GM18520 (cell line): ENCODE results near the gene KCNN3.
"Not testable (repeated sequence)": the region's sequence is repeated elsewhere in the genome, so short reads cannot be mapped to it uniquely, and the experiment has no call there.

ENCODE experiments used
- ATAC-seq: cut with Tn5 transposase; IDR thresholded peaks from one replicate; pipeline ENCODE4 v1.9.1; 2021; ENCODE audit not compliant: unreplicated experiment

KCNN3 gene

DNA sequence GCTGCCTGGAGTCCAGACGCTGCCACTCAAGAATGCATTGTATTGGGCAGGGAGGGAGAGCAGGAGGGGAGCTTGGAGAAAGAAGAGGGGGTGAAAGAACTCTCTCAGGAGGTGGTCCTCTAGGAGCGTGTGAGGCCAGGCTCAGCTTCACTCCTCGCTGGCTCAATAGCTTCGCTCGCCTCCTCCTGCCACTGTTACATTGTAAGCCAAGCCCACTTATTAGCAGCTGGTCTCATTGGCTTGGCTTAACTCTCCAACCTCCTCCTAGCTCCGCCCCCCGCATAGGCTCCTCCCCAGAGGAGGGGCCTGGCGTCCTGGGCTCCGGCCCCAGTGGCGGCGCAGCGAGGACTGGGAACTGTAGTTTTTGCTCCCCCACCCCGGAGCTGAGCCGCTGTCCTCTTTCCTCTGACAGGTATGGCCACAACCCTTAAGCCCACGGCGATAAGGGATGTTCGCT, at the start of gene KCNN3:
TSS of gene KCNN3 (minus strand) at position 167 of the 457 bp plus-strand sequence. CDS start 317 bp downstream, outside the sequence.
- peak; percentile 85 for ATAC-seq

DNA sequence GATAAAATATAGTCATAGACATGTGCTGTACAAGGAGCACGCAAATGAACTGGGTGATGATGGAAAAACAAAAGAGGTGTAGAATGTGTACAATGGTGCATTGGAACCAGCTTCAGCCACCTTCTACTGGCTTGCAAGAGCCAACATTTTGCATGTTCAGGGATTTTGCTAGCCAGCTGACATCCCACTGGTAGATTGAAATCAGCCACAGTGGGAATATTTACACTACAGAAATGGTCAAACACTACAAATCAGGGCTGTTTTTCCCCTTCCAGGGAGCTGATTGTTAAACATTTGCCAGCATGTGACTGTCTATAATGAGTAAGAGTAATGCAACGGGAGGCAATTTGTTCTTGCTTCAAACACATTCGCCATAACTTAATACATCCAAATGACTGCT, 43.2 kb upstream of the KCNN3 start:
- no peak for ATAC-seq

- no peak for ATAC-seq
These were observed 42.7 kb upstream of the KCNN3 start for GRCh38 chr1:154912755-154913154.

GRCh38 chr1:154911691-154912550, 41.8 kb upstream of the KCNN3 start:
- ATAC-seq = no peak

DNA sequence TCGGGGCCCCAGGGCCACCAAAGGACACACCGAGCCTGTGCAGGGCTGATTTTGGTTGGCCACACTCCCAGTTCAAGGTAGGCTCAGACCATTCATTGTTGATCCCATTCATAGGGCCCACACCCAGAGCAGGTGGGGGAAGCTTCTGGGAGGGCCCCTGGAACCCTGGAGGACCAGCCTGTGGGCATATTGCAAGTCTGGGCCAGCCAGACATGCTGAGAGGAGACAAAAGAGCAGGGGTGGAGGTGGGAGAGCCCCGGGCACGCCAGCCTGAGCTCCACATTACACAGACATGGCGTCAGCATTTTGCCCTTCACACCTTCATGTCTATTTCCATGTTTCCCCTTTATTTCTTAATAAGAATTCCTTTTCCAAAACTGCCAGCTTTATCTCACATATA, 40.8 kb upstream of the KCNN3 start:
- ATAC-seq = no peak

DNA sequence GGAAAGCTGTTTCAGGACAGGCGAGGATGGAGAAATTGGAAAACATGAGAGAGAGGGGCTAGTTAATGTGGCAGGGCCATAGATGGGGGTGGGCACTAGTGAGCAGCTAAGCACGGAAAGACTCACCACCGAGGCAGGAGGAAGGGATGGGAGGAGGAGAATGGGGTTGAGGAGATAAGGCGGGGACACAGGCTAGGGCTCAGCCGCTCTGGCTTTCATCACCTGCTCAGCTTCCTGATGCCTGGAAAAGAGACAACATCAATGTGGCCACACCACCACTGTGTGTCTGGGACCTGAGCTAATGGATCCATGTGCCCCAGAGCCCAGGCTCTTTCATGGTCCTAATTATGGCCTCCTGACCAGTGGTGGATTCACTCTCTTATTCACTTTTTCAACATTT, 38.9 kb upstream of the KCNN3 start:
- no peak for ATAC-seq

- not testable (repeated sequence) for ATAC-seq
These were observed 38.0 kb upstream of the KCNN3 start for GRCh38 chr1:154908129-154908528.

DNA sequence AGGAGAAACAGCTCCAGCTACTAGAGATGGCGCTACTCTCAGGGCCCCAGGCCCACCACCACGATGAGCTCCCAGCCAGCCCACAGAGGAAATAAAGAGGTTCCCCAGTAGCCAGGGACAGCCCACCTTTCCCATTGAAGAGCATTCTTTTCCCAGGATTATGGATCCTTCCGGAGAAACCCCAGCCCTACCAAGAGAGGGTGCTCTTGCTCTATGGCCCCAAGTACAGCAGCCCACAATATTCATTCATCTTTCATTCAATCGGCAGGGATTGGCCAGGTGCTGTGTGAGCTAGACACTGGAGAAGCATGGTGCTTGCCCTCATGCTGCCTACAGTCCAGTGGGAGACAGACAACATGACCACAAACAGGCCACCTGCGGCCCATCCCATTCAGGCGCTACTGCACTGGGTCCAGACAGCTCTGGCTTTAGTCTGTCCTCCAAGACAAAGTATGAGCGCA, 36.6 kb upstream of the KCNN3 start:
- no peak for ATAC-seq

GRCh38 chr1:154902938-154903566, 33.0 kb upstream of the KCNN3 start:
- no peak for ATAC-seq

- ATAC-seq = no peak
These were observed 31.5 kb upstream of the KCNN3 start for GRCh38 chr1:154901591-154901990.

DNA sequence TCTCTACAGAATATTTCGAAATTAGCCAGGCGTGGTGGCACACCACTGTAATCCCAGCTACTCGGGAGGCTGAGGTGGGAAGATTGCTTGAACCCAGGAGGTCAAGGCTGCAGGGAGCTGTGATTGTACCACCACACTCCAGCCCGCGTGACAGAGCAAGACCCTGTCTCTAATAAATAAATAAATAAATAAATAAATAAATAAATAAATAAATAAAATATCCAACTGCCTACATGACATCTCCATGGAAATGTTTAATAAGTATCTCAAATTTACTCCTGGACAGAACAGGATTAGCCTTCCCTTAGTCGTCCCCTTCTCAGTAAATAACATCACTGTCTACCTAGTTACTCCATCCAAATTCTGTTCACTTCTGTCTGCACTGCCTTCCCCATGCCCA, 29.0 kb upstream of the KCNN3 start:
- no peak for ATAC-seq

- ATAC-seq = no peak
These were observed 26.7 kb upstream of the KCNN3 start for GRCh38 chr1:154896771-154897286.

- ATAC-seq = no peak
These were observed 25.7 kb upstream of the KCNN3 start for GRCh38 chr1:154895798-154896197.

DNA sequence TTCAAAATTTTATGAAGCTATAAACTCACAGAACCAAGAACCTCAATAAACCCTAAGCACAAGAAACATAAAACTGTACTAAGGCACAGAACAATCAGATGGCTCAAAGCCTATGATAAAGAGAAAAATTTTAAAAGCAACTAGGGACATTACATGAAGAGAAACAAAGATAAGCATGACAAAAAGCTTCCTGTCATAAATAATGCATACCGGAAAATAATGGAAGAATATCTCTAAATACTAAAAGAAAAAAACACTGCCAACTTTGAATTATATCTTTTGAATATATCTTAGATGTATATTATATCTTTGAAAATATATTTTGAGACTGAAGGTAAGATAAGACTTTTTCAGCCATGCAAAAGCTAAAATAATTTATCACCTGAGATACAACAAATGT, 21.4 kb upstream of the KCNN3 start:
- no peak for ATAC-seq

DNA sequence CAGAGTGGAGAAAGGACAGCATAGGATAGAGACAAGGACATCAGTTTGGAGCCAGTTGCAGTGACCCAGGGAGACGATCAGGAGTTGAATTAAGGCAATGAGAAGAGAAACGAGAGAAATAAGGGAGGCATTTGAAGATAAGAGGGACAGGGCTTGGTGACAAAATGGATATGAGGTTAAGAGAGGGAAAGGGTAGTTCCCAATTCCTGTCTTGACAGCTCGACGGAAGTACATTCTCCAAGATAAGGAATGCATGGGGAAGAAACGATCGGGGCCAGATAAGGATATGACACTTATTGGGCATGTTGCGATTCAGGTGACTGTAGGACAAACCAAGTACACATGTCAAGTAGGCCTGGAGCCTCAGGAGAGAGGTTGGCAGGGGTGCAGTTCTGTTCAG, 18.7 kb upstream of the KCNN3 start:
- ATAC-seq = no peak

DNA sequence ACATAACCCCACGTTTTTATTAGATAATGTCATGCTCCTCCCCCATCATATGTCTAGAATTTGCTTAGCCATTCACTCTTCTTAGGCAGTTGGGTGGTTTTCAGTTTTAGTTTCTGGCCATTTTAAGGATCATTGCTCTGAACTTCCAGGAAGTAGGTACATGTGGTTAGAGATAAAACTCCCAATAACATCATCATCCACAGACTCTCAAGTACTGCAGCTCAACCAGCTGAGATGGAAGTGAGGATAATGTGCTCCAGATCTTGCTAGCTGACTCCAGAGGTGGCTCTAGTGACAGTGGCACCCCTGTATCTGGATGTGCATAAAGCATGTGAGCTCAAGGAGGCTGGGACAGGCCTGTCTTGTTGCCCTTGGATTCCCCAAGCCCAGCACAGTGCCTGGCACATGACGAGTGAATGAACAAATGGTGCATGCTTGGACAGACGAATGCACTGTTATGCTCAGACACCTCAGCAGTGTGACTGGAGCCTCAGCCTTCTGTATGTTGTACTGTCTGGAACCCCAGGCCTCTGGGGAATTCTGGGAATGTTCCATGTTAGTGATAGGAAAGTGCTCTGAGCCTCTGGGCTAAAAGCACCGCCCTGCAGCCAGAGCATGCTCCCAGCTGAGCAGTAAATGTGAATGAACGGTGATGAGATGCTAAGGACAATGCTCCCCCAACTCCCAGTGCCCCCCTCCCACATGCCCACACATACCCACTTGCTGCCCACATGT, 16.4 kb upstream of the KCNN3 start:
- ATAC-seq = no peak

- ATAC-seq = no peak
These were observed 15.0 kb upstream of the KCNN3 start for GRCh38 chr1:154884869-154885701.

DNA sequence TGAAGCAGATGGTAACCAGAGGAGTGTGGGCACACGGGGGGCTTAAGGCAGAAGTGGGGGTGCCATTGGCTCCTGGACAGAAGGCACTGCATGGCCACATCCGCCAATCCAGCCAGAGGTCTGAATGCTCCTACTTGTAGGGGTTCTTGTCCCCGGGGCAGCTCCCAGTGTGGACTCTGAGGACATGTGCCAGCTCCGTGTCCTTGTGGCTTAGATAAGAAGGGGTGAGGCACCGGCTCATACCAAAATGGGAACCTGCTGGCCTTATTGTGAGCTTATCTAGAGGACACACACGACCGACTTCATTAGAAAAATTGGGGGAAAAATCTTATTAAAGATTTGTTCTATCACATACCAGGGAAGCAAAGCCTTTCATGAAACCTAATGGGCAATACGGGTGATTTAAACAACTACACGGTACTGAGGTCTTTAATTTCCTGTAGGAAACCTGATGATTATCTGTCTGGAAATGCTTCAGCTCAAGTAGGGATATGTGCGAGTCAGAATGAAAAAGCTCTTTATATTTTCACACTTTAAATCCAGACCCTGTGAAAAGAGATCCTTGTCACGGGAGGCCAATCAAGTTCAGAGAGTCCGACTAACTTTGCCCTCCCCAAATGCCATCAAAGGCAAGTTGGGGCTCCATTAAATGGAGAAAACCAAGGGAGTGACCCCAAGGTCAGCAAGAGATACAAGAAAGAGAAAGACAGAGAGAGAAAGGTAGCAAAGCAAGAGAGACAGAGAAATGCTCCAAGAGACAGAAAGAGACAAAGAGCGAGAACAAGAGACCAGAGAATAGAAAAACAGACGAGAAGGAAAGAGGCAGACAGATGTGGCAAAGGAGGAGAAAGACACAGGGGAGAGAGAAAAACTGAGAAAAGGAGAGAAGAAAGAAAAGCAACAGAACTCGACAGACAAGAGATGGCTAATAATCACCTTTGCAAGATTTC, 14.1 kb upstream of the KCNN3 start:
- ATAC-seq = no peak

- no peak for ATAC-seq
These were observed 11.9 kb upstream of the KCNN3 start for GRCh38 chr1:154881820-154882535.
